Adipose tissue (tissue), 3 donors: ENCODE data around the gene SAT1. TPM values are rescaled to one million over a fixed set of nuclear protein-coding genes. Genes with fewer than 3 reads are reported as not detected.

Source experiments
- H3K27ac ChIP-seq: one replicate; pipeline ENCODE4 v1.5.1; 2013; ENCODE audit warnings: low read depth, low read length
- WGBS, 3 donors: extraction: QIAGEN DNeasy Blood & Tissue Kit; methylation state at CpG; one replicate each; pipeline ENCODE4 v1.1.7; 2013; 5-methylcytosine and 5-hydroxymethylcytosine counted together
- polyA plus RNA-seq, 3 donors: library from polyadenylated mRNA; stranded (reverse); fragments of 200-250 nt; gene quantifications; one replicate each; pipeline ENCODE4 v1.2.3, GENCODE V29; 2013
- donor health status: healthy with polysubstance abuse.
- donor health status: Bipolar disorder and iron deficiency.
- donor health status: healthy.

The SAT1 gene
- polyA plus RNA-seq, 3 donors = 204 to 1,438 (median 895) TPM

DNA sequence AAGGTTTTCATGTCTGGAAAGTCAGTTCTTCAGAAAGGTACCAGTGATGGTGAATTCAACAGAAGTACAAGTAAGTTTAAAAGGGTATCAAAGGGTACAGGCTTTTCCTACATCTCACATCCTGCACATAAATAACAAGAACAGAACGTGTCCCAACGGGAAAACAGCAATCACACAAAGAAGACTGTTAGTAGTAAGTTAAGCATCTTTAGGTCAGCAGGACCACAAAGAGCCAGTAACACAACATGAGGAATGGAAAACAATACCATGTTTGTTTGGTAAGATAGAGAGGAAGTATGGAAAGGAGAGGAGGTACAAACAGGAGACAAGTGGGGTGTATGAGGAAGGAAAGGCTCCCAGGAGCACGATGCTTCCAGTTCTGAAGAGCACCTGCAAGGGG is 43.2 kb downstream of the SAT1 start:
- no peak overlapping the region for H3K27ac ChIP-seq
- WGBS, 3 donors = 61 to 90% (median 63%) methylated on average over 3 of the region's 3 CpGs

DNA sequence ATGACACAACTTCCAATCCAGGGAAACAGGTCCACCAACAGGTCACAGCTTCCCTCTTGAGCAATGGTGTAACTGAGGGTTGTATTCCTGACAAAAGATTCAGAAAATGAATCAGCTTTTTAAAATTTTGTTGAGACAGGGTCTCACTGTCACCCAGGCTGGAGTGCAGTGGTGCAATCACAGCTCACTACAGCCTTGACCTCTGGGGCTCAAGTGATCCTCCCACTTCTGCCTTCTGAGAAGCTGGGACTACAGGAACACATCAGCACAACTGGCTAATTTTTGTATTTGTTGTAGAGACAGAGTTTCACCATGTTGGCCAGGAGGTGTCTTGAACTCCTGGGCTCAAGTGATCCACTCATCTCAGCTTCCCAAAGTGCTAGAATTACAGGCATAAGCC is 43.7 kb downstream of the SAT1 start:
- no peak overlapping the region for H3K27ac ChIP-seq

DNA sequence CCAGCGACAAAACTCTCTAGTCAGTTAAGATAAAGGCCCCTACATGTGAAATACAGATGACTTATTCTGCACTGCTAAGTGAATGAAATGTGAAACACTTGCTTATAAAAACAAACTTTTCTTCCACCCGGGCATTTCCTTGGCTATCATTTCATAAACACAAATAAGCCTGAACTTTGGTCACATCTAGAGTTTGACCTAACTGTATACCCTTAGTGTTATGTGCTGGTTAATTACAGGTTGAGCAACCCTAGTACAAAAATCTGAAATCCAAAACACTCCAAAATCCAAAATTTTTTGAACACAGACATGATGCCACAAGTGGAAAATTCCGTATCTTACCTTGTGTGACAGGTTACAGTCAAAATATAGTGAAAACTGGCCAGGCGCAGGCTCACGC is 45.9 kb downstream of the SAT1 start:
- WGBS, 3 donors = 87 to 91% (median 87%) methylated on average over 5 of the region's 5 CpGs

DNA sequence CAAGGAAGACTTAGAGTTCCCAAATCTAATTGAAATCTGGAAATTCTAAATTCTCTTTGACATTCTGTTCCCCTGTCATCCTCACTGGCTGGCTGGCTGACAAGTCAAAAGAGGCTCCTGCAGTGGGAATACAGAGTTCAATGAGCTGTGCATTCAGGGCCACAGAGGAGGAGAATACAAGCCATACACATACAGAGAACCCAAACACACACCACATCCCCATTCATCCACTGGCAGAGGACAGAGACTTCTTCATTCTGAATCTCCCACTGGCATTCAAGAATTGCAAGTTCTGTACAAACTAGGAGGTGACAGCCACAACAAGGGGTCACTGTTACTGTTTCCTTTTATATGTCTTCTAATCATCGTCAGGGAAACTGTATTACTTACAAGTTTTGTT is 49.7 kb downstream of the SAT1 start:
- 83 to 94% (median 87%) methylated on average over 1 of the region's 1 CpG for WGBS, 3 donors
- no peak overlapping the region for H3K27ac ChIP-seq

More for the DNA sequence above, 45.9 kb downstream of the SAT1 start:
- no peak overlapping the region for H3K27ac ChIP-seq

Other genes starting within 250 kb of the SAT1 start
- gene PRDX4, start 115.7 kb upstream of the SAT1 start, polyA plus RNA-seq = 100 to 1,000 TPM in 2 of 3 donors, 10 to 100 TPM in 1; 72.1 to 324 (median 120) TPM
- 10 to 100 TPM; 11.8 to 37.2 (median 34.7) TPM for gene ACOT9, start 39.9 kb upstream of the SAT1 start, polyA plus RNA-seq
- gene APOO, start 124.8 kb downstream of the SAT1 start, polyA plus RNA-seq = 10 to 100 TPM in 2 of 3 donors, 1 to 10 TPM in 1; 8.7 to 15.8 (median 11.7) TPM
- under 1 TPM in 2 of 3 donors, not detected in 1; 0.15 to 0.16 TPM for gene CXorf58, start 124.8 kb downstream of the SAT1 start, polyA plus RNA-seq
- 10 to 100 TPM in 1 of 3 donors, 1 to 10 TPM in 2; 2.2 to 14.3 (median 4.5) TPM for gene KLHL15, start 244.0 kb downstream of the SAT1 start, polyA plus RNA-seq